ENCODE results near the gene SPAG6.

Gene SPAG6

GRCh38 chr10:22427101-22427500, 81.8 kb downstream of the SPAG6 start:
- Histone ChIP-seq H3K9me3 (ENCODE audit: insufficient read depth, low read length) (no peaks in the 10 kb centered on the region), H3K9ac (ENCODE audit: insufficient read length, low read depth) (no peak overlapping the region), H3K4me3 (ENCODE audit: insufficient read length, low read depth) (no peak overlapping the region), H3K27me3 (ENCODE audit: insufficient read depth, insufficient read length) (no peaks in the 10 kb centered on the region), H3K36me3 (ENCODE audit: insufficient read depth, insufficient read length, low read length) (no peaks in the 10 kb centered on the region), H3K4me1 (ENCODE audit: insufficient read depth, insufficient read length) (peaks cover 2% of the 10 kb centered on the region)
- TF ChIP-seq SUZ12 (IDR thresholded peaks at IDR 0.05; ENCODE audit: extremely low read depth, insufficient read depth, insufficient read length) (no peak), ZNF274 (IDR thresholded peaks at IDR 0.05; ENCODE audit: low read depth, low read length) (no peak), YY1 (IDR thresholded peaks at IDR 0.05; ENCODE audit: insufficient read depth, insufficient read length) (no peak)
- no peak for DNase-seq (ENCODE audit: low read depth, low spot score)

GRCh38 chr10:22427890-22428571, 82.7 kb downstream of the SPAG6 start:
- Histone ChIP-seq H3K9ac (ENCODE audit: insufficient read length, low read depth) (no peak overlapping the region), H3K4me1 (ENCODE audit: insufficient read depth, insufficient read length) (peaks cover 2% of the 10 kb centered on the region), H3K9me3 (ENCODE audit: insufficient read depth, low read length) (no peaks in the 10 kb centered on the region), H3K36me3 (ENCODE audit: insufficient read depth, insufficient read length, low read length) (no peaks in the 10 kb centered on the region), H3K4me3 (ENCODE audit: insufficient read length, low read depth) (no peak overlapping the region), H3K27me3 (ENCODE audit: insufficient read depth, insufficient read length) (no peaks in the 10 kb centered on the region)
- TF ChIP-seq YY1 (IDR thresholded peaks at IDR 0.05; ENCODE audit: insufficient read depth, insufficient read length): no peak
- TF ChIP-seq ZNF274 (IDR thresholded peaks at IDR 0.05; ENCODE audit: low read depth, low read length): no peak
- TF ChIP-seq SUZ12 (IDR thresholded peaks at IDR 0.05; ENCODE audit: extremely low read depth, insufficient read depth, insufficient read length): no peak
- no peak for DNase-seq (ENCODE audit: low read depth, low spot score)

- Histone ChIP-seq H3K9me3 (ENCODE audit: insufficient read depth, low read length) (no peaks in the 10 kb centered on the region), H3K9ac (ENCODE audit: insufficient read length, low read depth) (no peak overlapping the region), H3K27me3 (ENCODE audit: insufficient read depth, insufficient read length) (no peaks in the 10 kb centered on the region), H3K4me3 (ENCODE audit: insufficient read length, low read depth) (no peak overlapping the region), H3K36me3 (ENCODE audit: insufficient read depth, insufficient read length, low read length) (no peaks in the 10 kb centered on the region), H3K4me1 (ENCODE audit: insufficient read depth, insufficient read length) (peaks cover 2% of the 10 kb centered on the region)
- no peak for DNase-seq (ENCODE audit: low read depth, low spot score)
- TF ChIP-seq YY1 (IDR thresholded peaks at IDR 0.05; ENCODE audit: insufficient read depth, insufficient read length) (no peak), ZNF274 (IDR thresholded peaks at IDR 0.05; ENCODE audit: low read depth, low read length) (no peak), SUZ12 (IDR thresholded peaks at IDR 0.05; ENCODE audit: extremely low read depth, insufficient read depth, insufficient read length) (no peak)
Observed at GRCh38 chr10:22429146-22429545, 83.8 kb downstream of the SPAG6 start.

- TF ChIP-seq YY1 (IDR thresholded peaks at IDR 0.05; ENCODE audit: insufficient read depth, insufficient read length) (no peak), SUZ12 (IDR thresholded peaks at IDR 0.05; ENCODE audit: extremely low read depth, insufficient read depth, insufficient read length) (no peak), ZNF274 (IDR thresholded peaks at IDR 0.05; ENCODE audit: low read depth, low read length) (no peak)
- Histone ChIP-seq H3K9me3 (ENCODE audit: insufficient read depth, low read length) (no peaks in the 10 kb centered on the region), H3K27me3 (ENCODE audit: insufficient read depth, insufficient read length) (no peaks in the 10 kb centered on the region), H3K4me3 (ENCODE audit: insufficient read length, low read depth) (no peak overlapping the region), H3K9ac (ENCODE audit: insufficient read length, low read depth) (no peak overlapping the region), H3K4me1 (ENCODE audit: insufficient read depth, insufficient read length) (peaks cover 2% of the 10 kb centered on the region), H3K36me3 (ENCODE audit: insufficient read depth, insufficient read length, low read length) (no peaks in the 10 kb centered on the region)
- no peak for DNase-seq (ENCODE audit: low read depth, low spot score)
Observed at GRCh38 chr10:22429981-22430421, 84.7 kb downstream of the SPAG6 start.

GRCh38 chr10:22433875-22434274, 88.6 kb downstream of the SPAG6 start:
- Histone ChIP-seq H3K27me3 (ENCODE audit: insufficient read depth, insufficient read length) (peaks cover 36% of the 10 kb centered on the region), H3K9me3 (ENCODE audit: insufficient read depth, low read length) (no peaks in the 10 kb centered on the region), H3K4me1 (ENCODE audit: insufficient read depth, insufficient read length) (no peaks in the 10 kb centered on the region), H3K36me3 (ENCODE audit: insufficient read depth, insufficient read length, low read length) (no peaks in the 10 kb centered on the region), H3K9ac (ENCODE audit: insufficient read length, low read depth) (no peak overlapping the region), H3K4me3 (ENCODE audit: insufficient read length, low read depth) (no peak overlapping the region)
- no peak for DNase-seq (ENCODE audit: low read depth, low spot score)
- no peak for TF ChIP-seq YY1 (IDR thresholded peaks at IDR 0.05; ENCODE audit: insufficient read depth, insufficient read length)
- TF ChIP-seq SUZ12 (IDR thresholded peaks at IDR 0.05; ENCODE audit: extremely low read depth, insufficient read depth, insufficient read length): no peak
- no peak for TF ChIP-seq ZNF274 (IDR thresholded peaks at IDR 0.05; ENCODE audit: low read depth, low read length)

- Histone ChIP-seq H3K4me1 (ENCODE audit: insufficient read depth, insufficient read length) (no peaks in the 10 kb centered on the region), H3K4me3 (ENCODE audit: insufficient read length, low read depth) (no peak overlapping the region), H3K27me3 (ENCODE audit: insufficient read depth, insufficient read length) (peaks cover 40% of the 10 kb centered on the region)
Observed at GRCh38 chr10:22434521-22434920, 89.2 kb downstream of the SPAG6 start.

GRCh38 chr10:22435650-22436049, 90.4 kb downstream of the SPAG6 start:
- Histone ChIP-seq H3K27me3 (ENCODE audit: insufficient read depth, insufficient read length) (peaks cover 40% of the 10 kb centered on the region), H3K9me3 (ENCODE audit: insufficient read depth, low read length) (no peaks in the 10 kb centered on the region), H3K9ac (ENCODE audit: insufficient read length, low read depth) (no peak overlapping the region), H3K4me1 (ENCODE audit: insufficient read depth, insufficient read length) (no peaks in the 10 kb centered on the region), H3K4me3 (ENCODE audit: insufficient read length, low read depth) (no peak overlapping the region), H3K36me3 (ENCODE audit: insufficient read depth, insufficient read length, low read length) (no peaks in the 10 kb centered on the region)
- TF ChIP-seq YY1 (IDR thresholded peaks at IDR 0.05; ENCODE audit: insufficient read depth, insufficient read length) (no peak), ZNF274 (IDR thresholded peaks at IDR 0.05; ENCODE audit: low read depth, low read length) (no peak), SUZ12 (IDR thresholded peaks at IDR 0.05; ENCODE audit: extremely low read depth, insufficient read depth, insufficient read length) (no peak)
- DNase-seq (ENCODE audit: low read depth, low spot score): no peak

More at GRCh38 chr10:22434521-22434920, 89.2 kb downstream of the SPAG6 start:
- no peak for DNase-seq (ENCODE audit: low read depth, low spot score)
- no peaks in the 10 kb centered on the region for H3K36me3 ChIP-seq (ENCODE audit: insufficient read depth, insufficient read length, low read length)
- TF ChIP-seq ZNF274 (IDR thresholded peaks at IDR 0.05; ENCODE audit: low read depth, low read length) (no peak), SUZ12 (IDR thresholded peaks at IDR 0.05; ENCODE audit: extremely low read depth, insufficient read depth, insufficient read length) (no peak), YY1 (IDR thresholded peaks at IDR 0.05; ENCODE audit: insufficient read depth, insufficient read length) (no peak)
- H3K9me3 ChIP-seq (ENCODE audit: insufficient read depth, low read length): no peaks in the 10 kb centered on the region
- H3K9ac ChIP-seq (ENCODE audit: insufficient read length, low read depth): no peak overlapping the region
